ENCODE measurements around the gene CPAMD8.

GRCh38 chr19:16891696-16892382 is 134.8 kb downstream of the CPAMD8 start:
- no peak for TF ChIP-seq BRF2 (IDR thresholded peaks at IDR 0.05; ENCODE audit: borderline replicate concordance, insufficient read depth, insufficient read length)
- no peak for TF ChIP-seq CBX1 (IDR thresholded peaks at IDR 0.05; ENCODE audit: low read depth)
- no peak for TF ChIP-seq RFX5 (IDR thresholded peaks at IDR 0.05; ENCODE audit: low read depth, low read length)
- TF ChIP-seq MCM7 (IDR thresholded peaks at IDR 0.05), result no peak
- peak; percentile 43; the same call in 1 of the 2 replicates for TF ChIP-seq POLR2A (conservative IDR thresholded peaks at IDR 0.05)
- TF ChIP-seq CTCF (IDR thresholded peaks at IDR 0.05 in 2 of 3, conservative IDR thresholded peaks at IDR 0.05 in 1 of 3; ENCODE audit: insufficient read depth in 2 of 3, low read depth in 1 of 3, low read length in 3 of 3), result no peak
- no peak for TF ChIP-seq CREB1 (IDR thresholded peaks at IDR 0.05)
- TF ChIP-seq CREB1 (CRISPR knock-in tag; IDR thresholded peaks at IDR 0.05), result no peak
